ENCODE data around the gene UVSSA. TPM values are rescaled to one million over a fixed set of nuclear protein-coding genes. Genes with fewer than 3 reads are reported as not detected.
"Not testable (repeated sequence)": the region's sequence is repeated elsewhere in the genome, so short reads cannot be mapped to it uniquely, and the experiment has no call there.

UVSSA gene
- total and polyA plus RNA-seq, 12 donors = 2.4 to 11.9 (median 6.6) TPM

DNA sequence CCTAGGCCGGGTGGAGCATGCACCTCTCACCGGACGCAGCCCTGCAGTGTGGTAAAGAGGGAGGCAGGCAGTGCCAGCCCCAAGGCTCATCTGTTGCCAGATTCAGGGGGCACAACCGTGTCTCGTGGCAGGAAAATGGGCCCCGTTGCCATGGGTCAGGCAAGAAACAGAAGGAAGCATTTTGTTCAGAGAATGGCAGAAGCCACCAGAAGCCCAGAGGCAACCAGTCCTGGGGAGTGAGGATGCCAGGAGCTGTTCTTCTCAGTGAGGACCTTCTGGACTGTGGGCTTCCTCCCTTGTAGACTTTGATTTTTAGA is 12.5 kb upstream of the UVSSA start:
- TF ChIP-seq, protein P1, sequence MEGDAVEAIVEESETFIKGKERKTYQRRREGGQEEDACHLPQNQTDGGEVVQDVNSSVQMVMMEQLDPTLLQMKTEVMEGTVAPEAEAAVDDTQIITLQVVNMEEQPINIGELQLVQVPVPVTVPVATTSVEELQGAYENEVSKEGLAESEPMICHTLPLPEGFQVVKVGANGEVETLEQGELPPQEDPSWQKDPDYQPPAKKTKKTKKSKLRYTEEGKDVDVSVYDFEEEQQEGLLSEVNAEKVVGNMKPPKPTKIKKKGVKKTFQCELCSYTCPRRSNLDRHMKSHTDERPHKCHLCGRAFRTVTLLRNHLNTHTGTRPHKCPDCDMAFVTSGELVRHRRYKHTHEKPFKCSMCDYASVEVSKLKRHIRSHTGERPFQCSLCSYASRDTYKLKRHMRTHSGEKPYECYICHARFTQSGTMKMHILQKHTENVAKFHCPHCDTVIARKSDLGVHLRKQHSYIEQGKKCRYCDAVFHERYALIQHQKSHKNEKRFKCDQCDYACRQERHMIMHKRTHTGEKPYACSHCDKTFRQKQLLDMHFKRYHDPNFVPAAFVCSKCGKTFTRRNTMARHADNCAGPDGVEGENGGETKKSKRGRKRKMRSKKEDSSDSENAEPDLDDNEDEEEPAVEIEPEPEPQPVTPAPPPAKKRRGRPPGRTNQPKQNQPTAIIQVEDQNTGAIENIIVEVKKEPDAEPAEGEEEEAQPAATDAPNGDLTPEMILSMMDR (IDR thresholded peaks at IDR 0.05) = no peak
- intact Hi-C loops (cut with DNase I) = no loop called here
- DNase-seq (no peak), ATAC-seq (no peak)
- 85 to 92% methylated on average over 6 of the region's 6 CpGs for WGBS, 2 donors
- Histone ChIP-seq H3K27me3 (no peaks in the 10 kb centered on the region), H3K4me1 (peaks cover 0 to 10% (median 0%) of the 10 kb centered on the region in 9 donors), H3K4me3 (no peak overlapping the region), H3K9me3 (peaks cover 0 to 15% (median 0%) of the 10 kb centered on the region in 11 donors), H3K36me3 (peaks cover 0 to 82% (median 44%) of the 10 kb centered on the region in 9 donors), H3K27ac (peak overlapping the region in 3 of 10 donors; percentile 33 to 64 (median 37))

DNA sequence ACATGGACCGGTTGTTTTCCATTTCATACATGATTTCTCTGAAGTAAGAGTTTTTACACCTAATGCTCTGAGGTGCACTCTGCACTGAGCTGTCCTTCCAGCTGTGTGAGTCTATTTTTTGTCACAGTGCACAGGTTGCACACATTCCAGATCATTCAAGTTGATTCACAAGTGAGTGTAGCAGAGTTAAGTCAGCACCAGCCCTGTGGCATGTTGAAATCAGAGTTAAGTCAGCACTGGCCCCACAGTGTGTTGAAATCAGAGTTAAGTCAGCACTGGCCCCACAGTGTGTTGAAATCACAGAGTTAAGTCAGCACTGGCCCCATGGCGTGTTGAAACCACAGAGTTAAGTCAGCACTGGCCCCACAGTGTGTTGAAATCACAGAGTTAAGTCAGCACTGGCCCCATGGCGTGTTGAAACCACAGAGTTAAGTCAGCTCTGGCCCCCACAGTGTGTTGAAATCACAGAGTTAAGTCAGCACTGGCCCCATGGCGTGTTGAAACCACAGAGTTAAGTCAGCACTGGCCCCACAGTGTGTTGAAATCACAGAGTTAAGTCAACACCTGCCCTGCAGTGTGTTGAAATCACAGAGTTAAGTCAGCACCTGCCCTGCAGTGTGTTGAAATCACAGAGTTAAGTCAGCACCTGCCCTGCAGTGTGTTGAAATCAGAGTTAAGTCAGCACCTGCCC is 11.7 kb upstream of the UVSSA start:
- H3K4me1 ChIP-seq; DNase-seq; intact Hi-C loops (cut with DNase I); H3K4me3 ChIP-seq; H3K27me3 ChIP-seq; ATAC-seq: not testable (repeated sequence)
- peak overlapping the region in 1 of 10 donors; percentile 64 for H3K27ac ChIP-seq
- H3K9me3 ChIP-seq = peaks cover 0 to 15% (median 0%) of the 10 kb centered on the region in 11 donors
- H3K36me3 ChIP-seq = peaks cover 0 to 85% (median 52%) of the 10 kb centered on the region in 9 donors
- WGBS, 2 donors = 93 to 96% methylated on average over 4 of the region's 4 CpGs

DNA sequence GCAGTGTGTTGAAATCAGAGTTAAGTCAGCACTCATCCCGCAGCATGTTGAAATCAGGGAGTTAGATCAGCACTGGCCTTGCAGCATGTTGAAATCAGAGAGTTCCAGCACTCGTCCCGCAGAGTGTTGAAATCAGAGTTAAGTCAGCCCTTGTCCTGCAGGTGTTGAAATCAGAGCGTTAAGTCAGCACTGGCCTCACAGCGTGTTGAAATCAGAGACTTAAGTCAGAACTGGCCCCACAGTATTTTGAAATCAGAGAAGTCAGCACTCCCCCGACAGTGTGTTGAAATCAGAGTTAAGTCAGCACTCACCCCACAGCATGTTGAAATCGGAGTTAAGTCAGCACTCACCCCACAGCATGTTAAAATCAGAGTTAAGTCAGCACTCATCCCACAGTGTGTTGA is 10.9 kb upstream of the UVSSA start:
- no peak overlapping the region for H3K4me3 ChIP-seq
- peaks cover 0 to 5% (median 0%) of the 10 kb centered on the region in 9 donors for H3K4me1 ChIP-seq
- H3K27me3 ChIP-seq = no peaks in the 10 kb centered on the region
- H3K9me3 ChIP-seq = peaks cover 0 to 15% (median 0%) of the 10 kb centered on the region in 11 donors
- H3K27ac ChIP-seq = peak overlapping the region in 1 of 10 donors; percentile 50
- 68 to 82% methylated on average over 7 of the region's 7 CpGs for WGBS, 2 donors
- intact Hi-C loops (cut with DNase I) = no loop called here
- DNase-seq = no peak
- TF ChIP-seq, protein P1 (IDR thresholded peaks at IDR 0.05) = no peak
- ATAC-seq = no peak
- H3K36me3 ChIP-seq = peaks cover 0 to 88% (median 52%) of the 10 kb centered on the region in 9 donors

DNA sequence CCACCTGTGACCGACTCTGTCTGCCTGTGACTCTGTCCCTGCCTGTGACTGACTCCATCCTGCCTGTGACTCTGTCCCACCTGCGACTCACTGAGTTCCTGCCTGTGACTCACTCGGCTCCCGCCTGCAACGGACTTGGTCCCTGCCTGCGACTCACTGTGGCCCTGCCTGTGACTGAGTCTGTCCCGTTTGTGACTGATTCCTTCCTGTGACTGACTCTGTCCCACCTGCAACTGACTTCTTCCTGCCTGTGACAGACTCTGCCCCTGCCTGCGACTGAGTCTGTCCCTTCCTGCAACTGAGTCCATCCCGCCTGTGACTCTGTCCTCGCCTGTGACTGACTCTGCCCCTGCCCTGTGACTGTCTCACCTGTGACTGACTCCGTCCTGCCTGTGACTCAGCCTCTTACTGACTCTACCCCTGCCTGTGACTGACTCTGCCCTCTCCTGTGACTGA is 9.6 kb upstream of the UVSSA start:
- ATAC-seq (peak in 2 of 8 donors; percentile 21), DNase-seq (no peak)
- H3K4me1 ChIP-seq = peaks cover 0 to 5% (median 0%) of the 10 kb centered on the region in 9 donors
- WGBS, 2 donors = 81 to 82% methylated on average over 11 of the region's 11 CpGs
- peaks cover 0 to 87% (median 57%) of the 10 kb centered on the region in 9 donors for H3K36me3 ChIP-seq
- H3K27ac ChIP-seq = peak overlapping the region in 1 of 10 donors; percentile 31
- H3K9me3 ChIP-seq = peaks cover 0 to 15% (median 0%) of the 10 kb centered on the region in 11 donors
- H3K27me3 ChIP-seq = no peaks in the 10 kb centered on the region
- TF ChIP-seq, protein P1 (IDR thresholded peaks at IDR 0.05) = no peak
- intact Hi-C loops (cut with DNase I) = no loop called here
- no peak overlapping the region for H3K4me3 ChIP-seq

Data from heart right ventricle (tissue), 16 donors.